HG03521 (cell line): ENCODE results near the gene PIP4K2A.

Experiments
- ATAC-seq: cut with Tn5 transposase; IDR thresholded peaks from one replicate; pipeline ENCODE4 v1.9.1; 2021; ENCODE audit warnings: mild to moderate bottlenecking, moderate library complexity; ENCODE audit not compliant: unreplicated experiment

PIP4K2A gene

GRCh38 chr10:22561909-22562308 is 152.5 kb downstream of the PIP4K2A start:
- no peak for ATAC-seq

- ATAC-seq, result no peak
These were observed 153.5 kb downstream of the PIP4K2A start for GRCh38 chr10:22560913-22561239.

- no peak for ATAC-seq
These were observed 154.1 kb downstream of the PIP4K2A start for GRCh38 chr10:22560096-22560912.

GRCh38 chr10:22557321-22557720 is 157.1 kb downstream of the PIP4K2A start:
- ATAC-seq, result no peak

GRCh38 chr10:22556774-22557173 is 157.6 kb downstream of the PIP4K2A start:
- no peak for ATAC-seq

GRCh38 chr10:22554461-22555182 is 159.8 kb downstream of the PIP4K2A start:
- no peak for ATAC-seq

GRCh38 chr10:22553452-22553995 is 160.9 kb downstream of the PIP4K2A start:
- ATAC-seq, result no peak

GRCh38 chr10:22552888-22553378 is 161.4 kb downstream of the PIP4K2A start:
- ATAC-seq, result no peak

- ATAC-seq, result no peak
These were observed 162.6 kb downstream of the PIP4K2A start for GRCh38 chr10:22551681-22552365.

GRCh38 chr10:22550732-22551131 is 163.6 kb downstream of the PIP4K2A start:
- no peak for ATAC-seq

- no peak for ATAC-seq
These were observed 166.0 kb downstream of the PIP4K2A start for GRCh38 chr10:22548344-22548743.

GRCh38 chr10:22545643-22546042 is 168.7 kb downstream of the PIP4K2A start:
- ATAC-seq, result no peak

- no peak for ATAC-seq
These were observed 169.9 kb downstream of the PIP4K2A start for GRCh38 chr10:22544325-22545068.

- no peak for ATAC-seq
These were observed 171.6 kb downstream of the PIP4K2A start for GRCh38 chr10:22542773-22543172.

- no peak for ATAC-seq
These were observed 172.5 kb downstream of the PIP4K2A start for GRCh38 chr10:22541900-22542299.

GRCh38 chr10:22539579-22540298 is 174.6 kb downstream of the PIP4K2A start:
- no peak for ATAC-seq

GRCh38 chr10:22537810-22538209 is 176.6 kb downstream of the PIP4K2A start:
- no peak for ATAC-seq

GRCh38 chr10:22536620-22537019 is 177.8 kb downstream of the PIP4K2A start:
- no peak for ATAC-seq

- no peak for ATAC-seq
These were observed 179.4 kb downstream of the PIP4K2A start for GRCh38 chr10:22534849-22535604.
